Skeletal muscle satellite cell (primary cell): ENCODE results near the gene P2RY14.

Source experiments
- H3K27me3 ChIP-seq: 2 replicates; pipeline ENCODE4 v1.7.0; 2013; ENCODE audit warnings: low read length; ENCODE audit not compliant: control insufficient read depth, insufficient read depth
- H3K36me3 ChIP-seq: 2 replicates; pipeline ENCODE4 v1.7.0; 2013; ENCODE audit warnings: mild to moderate bottlenecking, control low read depth, low read length; ENCODE audit not compliant: insufficient read depth
- H3K4me1 ChIP-seq: 2 replicates; pipeline ENCODE4 v1.7.0; 2013; ENCODE audit warnings: low read length; ENCODE audit not compliant: control insufficient read depth, insufficient read depth
- H3K4me2 ChIP-seq: 2 replicates; pipeline ENCODE4 v1.7.0; 2013; ENCODE audit warnings: mild to moderate bottlenecking, low read length
- H3K4me3 ChIP-seq: 2 replicates; pipeline ENCODE4 v1.7.0; 2013; ENCODE audit warnings: low read length
- H3K9ac ChIP-seq: 2 replicates; pipeline ENCODE4 v1.7.0; 2013; ENCODE audit warnings: mild to moderate bottlenecking, low read depth, low read length, moderate library complexity
- H3K9me3 ChIP-seq: replicated peaks from 2 replicates; pipeline ENCODE4 v1.7.0; 2013; ENCODE audit warnings: mild to moderate bottlenecking, control low read depth, low read length

P2RY14 gene

GRCh38 chr3:151206201-151206600 is 72.1 kb downstream of the P2RY14 start:
- Histone ChIP-seq H3K9me3 (no peaks in the 10 kb centered on the region), H3K4me2 (no peak overlapping the region), H3K4me1 (no peaks in the 10 kb centered on the region), H3K9ac (no peak overlapping the region), H3K27me3 (no peaks in the 10 kb centered on the region), H3K4me3 (no peak overlapping the region), H3K36me3 (no peaks in the 10 kb centered on the region)

DNA sequence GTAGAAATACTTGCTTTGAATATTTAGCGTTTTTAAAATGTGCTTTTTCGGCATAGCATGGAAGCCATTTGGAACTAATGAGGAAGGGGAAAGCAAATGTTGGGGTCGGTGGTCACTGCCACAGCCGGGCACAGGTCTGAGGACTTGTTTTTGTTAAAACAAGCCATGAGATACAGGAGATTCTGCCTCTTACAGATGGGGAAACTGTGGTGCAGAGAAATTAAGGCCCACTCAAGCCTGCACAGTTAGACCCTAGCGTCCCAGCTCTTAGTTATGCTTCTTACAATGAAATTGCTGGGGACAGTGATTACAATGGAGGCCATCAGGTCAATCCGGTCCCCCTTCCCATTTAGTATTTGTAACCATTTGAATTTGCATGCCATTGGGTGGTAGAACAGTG is 72.9 kb downstream of the P2RY14 start:
- Histone ChIP-seq H3K27me3 (no peaks in the 10 kb centered on the region), H3K9ac (no peak overlapping the region), H3K4me1 (no peaks in the 10 kb centered on the region), H3K9me3 (no peaks in the 10 kb centered on the region), H3K36me3 (no peaks in the 10 kb centered on the region), H3K4me3 (no peak overlapping the region), H3K4me2 (no peak overlapping the region)

DNA sequence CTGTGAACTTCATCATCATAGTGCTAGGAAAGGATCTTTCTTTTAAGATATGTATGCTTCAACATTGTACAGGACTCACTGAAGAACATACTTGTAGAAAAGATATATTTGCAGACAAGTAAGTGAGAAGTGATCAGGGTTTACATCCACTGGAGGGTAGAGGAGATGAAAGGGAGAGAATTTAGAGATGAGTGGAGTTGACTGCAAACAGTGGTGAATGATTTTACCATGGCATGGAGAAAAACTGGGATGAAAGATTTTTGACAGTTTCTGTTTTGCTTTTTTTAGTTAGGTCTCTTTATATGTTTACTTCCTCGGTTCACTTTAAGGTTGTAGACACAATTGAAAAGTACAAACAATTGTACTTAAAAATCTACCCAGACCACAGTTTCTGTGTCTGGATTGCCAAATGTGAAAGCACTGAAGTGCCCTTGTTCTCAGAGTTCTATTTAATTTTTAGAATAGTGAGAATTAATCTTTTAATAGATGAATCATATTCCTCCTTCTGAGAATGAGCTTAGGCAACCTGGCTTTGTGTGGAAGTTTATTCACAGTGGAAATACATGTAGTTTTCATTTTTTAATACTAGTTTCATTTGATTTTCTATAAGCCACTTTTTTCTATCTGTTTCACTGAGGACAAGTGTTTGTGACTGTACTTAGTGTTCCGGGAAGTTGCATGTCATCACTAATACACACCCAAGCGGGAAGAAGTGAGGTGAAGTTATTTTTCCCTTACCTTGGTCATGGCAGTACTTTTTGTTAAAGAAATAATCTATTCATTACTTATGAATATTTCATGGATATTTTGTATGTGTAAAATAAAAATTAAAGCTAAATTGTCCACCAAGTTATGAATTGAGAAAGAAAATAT is 73.6 kb downstream of the P2RY14 start:
- H3K4me3 ChIP-seq, result no peak overlapping the region
- no peaks in the 10 kb centered on the region for H3K36me3 ChIP-seq
- H3K4me2 ChIP-seq, result no peak overlapping the region
- H3K27me3 ChIP-seq, result no peaks in the 10 kb centered on the region
- no peaks in the 10 kb centered on the region for H3K4me1 ChIP-seq
- no peaks in the 10 kb centered on the region for H3K9me3 ChIP-seq
- no peak overlapping the region for H3K9ac ChIP-seq

DNA sequence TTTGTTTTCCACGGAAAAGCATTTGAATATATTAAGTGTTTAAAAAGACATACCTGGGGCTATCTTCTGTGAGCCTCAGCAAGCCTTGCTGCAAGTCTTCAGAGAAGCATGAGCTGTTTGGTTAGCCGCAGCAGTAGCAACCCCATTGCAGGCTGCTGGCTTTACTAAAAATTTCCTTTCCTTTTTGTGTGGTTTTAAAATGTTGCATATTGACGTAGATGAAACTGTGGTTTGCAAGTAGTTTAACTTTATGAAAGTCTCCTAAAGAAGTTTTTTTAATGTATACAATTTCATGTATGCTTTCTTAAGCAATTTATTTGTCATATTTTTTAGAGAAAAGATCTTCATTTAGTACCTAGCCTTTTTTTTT is 75.3 kb downstream of the P2RY14 start, which contains the start of gene GPR171:
GPR171 (minus strand) TSS at position 166 of the 370 bp plus-strand sequence. CDS start 3,830 bp downstream, outside the sequence.
- Histone ChIP-seq H3K36me3 (no peaks in the 10 kb centered on the region), H3K27me3 (no peaks in the 10 kb centered on the region), H3K4me2 (no peak within 1 kb of the TSS), H3K9me3 (no peaks in the 10 kb centered on the region), H3K9ac (no peak within 1 kb of the TSS), H3K4me1 (no peaks in the 10 kb centered on the region), H3K4me3 (no peak within 1 kb of the TSS)

DNA sequence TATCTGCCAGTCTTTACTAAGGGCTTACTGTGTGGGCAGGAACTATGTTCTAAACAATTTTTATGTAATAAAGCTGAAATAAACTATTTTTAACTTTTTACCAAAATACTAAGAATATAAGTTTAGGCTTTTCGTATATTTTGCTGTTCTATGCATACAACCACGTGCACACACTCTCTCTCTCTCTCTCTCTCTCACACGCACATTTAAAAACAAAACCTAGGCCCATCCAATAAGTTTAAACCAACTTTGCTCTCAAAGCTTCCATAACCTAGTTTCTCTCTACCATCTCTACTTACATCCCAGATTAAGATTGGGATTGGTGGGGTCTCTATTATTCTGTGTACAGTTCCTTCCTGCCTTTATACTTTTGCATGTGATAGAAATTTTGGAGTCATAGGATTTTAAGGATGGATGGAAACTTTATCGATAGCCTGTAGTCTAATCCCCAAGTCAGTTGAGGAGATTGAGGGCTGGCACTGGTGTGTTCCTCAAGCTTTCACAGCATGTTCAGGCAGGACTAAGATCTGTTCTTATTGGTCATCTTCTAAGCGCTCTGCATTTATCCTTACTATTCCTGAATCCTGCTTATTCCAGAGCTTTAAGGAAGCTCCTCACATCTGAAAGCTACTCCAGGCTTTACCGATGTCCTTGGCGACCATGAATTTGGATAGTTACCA is 77.2 kb downstream of the P2RY14 start:
- Histone ChIP-seq H3K9ac (no peak overlapping the region), H3K36me3 (no peaks in the 10 kb centered on the region), H3K4me2 (no peak overlapping the region), H3K4me1 (no peaks in the 10 kb centered on the region), H3K27me3 (no peaks in the 10 kb centered on the region), H3K4me3 (no peak overlapping the region), H3K9me3 (no peaks in the 10 kb centered on the region)

- Histone ChIP-seq H3K9me3 (no peaks in the 10 kb centered on the region), H3K27me3 (no peaks in the 10 kb centered on the region), H3K9ac (no peak overlapping the region), H3K4me3 (no peak overlapping the region), H3K4me1 (no peaks in the 10 kb centered on the region), H3K36me3 (no peaks in the 10 kb centered on the region), H3K4me2 (no peak overlapping the region)
Observed at GRCh38 chr3:151200586-151200985, 77.8 kb downstream of the P2RY14 start.

DNA sequence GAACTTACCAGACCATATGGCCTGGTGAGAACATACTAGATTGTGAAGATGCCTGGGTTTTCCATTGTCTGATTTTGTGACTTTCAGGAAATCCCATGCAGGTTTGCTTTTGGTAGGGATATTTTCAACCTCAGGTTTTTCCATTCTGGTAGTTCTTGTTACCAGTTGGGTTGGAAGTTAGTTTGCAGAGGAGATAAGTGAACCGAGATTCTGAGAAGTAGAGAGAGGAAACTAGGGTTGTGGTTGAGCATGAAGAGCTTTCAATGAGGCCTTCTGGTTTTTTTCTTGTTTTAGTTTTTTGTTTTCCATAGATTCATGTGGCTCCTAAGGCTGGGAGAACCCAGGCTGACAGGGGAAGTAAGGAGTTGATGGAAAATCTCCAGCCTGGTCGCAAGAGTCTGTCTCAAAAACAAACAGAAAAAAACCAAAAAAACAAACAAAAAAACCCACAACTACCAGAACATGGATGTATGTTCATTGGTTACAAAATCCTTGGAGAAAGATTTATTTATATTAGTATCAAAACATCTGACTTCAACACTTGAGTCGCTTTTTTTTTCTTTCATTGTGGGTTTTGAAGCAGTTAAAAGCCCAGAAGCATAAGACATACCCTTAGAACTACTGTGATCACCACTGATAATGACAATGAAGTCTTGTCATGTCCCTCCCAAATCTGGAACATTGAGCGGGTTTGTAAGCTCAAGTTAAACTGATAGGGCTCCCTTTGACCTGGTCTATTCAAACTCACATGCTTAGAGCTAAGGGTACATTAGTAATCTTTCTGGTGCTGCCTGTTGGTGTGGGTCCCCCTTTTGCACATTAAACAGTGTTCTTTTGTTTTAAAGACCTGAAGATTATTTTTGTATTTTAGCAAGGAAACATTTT is 78.5 kb downstream of the P2RY14 start:
- Histone ChIP-seq H3K4me2 (no peak overlapping the region), H3K9ac (no peak overlapping the region), H3K27me3 (no peaks in the 10 kb centered on the region), H3K4me3 (no peak overlapping the region), H3K36me3 (no peaks in the 10 kb centered on the region), H3K4me1 (no peaks in the 10 kb centered on the region), H3K9me3 (no peaks in the 10 kb centered on the region)

GRCh38 chr3:151198849-151199248 is 79.5 kb downstream of the P2RY14 start:
- no peak overlapping the region for H3K9ac ChIP-seq
- no peaks in the 10 kb centered on the region for H3K9me3 ChIP-seq
- H3K4me3 ChIP-seq, result no peak overlapping the region

DNA sequence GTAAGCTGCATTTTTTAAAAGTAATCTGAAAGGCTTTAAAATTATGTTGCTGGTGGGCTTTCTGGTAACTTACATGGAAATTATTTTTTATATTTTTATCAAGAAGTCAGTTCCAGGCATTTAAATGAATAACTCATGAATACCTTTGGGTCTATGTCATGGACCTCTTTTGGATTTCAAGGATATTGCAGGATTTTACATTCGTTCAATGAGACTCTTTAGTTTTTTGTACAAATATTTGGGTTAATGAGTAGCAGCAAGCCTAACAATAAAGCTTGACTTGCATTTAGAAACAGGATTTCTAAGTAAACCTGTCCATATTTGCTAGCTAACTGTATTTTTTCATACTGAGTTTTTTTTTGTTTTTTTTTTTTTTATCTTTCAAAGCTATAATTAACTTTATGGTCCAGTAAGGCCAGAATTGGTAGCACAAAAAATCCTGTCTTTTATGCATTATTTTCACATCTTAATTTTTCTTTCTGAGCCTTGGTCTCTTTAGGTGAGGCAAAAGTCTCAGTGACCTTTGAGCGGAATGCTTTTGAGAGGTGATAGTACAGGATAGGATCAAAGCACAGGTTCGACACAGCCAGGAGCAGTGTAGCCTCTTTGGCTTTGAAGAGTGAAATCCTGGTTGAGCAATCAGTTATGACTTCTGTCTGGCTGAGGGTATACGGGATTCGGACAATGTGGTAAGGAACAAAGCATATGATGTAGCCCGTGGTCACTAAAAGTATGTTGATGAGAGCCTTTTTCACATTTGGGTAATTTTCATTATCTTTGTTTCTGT is 80.2 kb downstream of the P2RY14 start:
- Histone ChIP-seq H3K4me1 (no peaks in the 10 kb centered on the region), H3K4me3 (no peak overlapping the region), H3K4me2 (no peak overlapping the region), H3K27me3 (no peaks in the 10 kb centered on the region), H3K9me3 (no peaks in the 10 kb centered on the region), H3K36me3 (no peaks in the 10 kb centered on the region), H3K9ac (no peak overlapping the region)

More at GRCh38 chr3:151198849-151199248, 79.5 kb downstream of the P2RY14 start:
- Histone ChIP-seq H3K4me2 (no peak overlapping the region), H3K4me1 (no peaks in the 10 kb centered on the region), H3K36me3 (no peaks in the 10 kb centered on the region), H3K27me3 (no peaks in the 10 kb centered on the region)

DNA sequence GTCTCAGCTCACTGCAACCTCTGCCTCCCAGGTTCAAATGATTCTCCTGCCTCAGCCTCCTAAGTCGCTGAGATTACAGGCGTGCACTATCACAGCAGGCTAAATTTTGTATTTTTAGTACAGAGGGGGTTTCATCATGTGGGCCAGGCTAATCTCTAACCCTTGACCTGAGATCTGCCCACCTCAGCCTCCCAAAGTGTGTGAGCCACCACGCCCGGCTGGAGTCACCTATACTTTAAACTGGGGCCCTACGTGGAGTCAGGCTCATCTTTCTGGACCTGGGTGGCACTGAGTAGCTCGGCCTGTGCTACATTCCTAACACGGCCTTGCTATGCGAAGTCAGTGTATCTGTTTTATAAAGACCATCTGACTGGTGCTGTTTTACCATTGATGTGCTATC is 81.1 kb downstream of the P2RY14 start:
- H3K36me3 ChIP-seq, result no peaks in the 10 kb centered on the region
- no peaks in the 10 kb centered on the region for H3K9me3 ChIP-seq
- no peaks in the 10 kb centered on the region for H3K4me1 ChIP-seq
- H3K27me3 ChIP-seq, result no peaks in the 10 kb centered on the region
- no peak overlapping the region for H3K4me2 ChIP-seq
- H3K9ac ChIP-seq, result no peak overlapping the region
- H3K4me3 ChIP-seq, result no peak overlapping the region
